ENCODE results near the gene INKA1. TPM values are rescaled to one million over a fixed set of nuclear protein-coding genes. Genes with fewer than 3 reads are reported as not detected.
"Not testable (repeated sequence)": the region's sequence is repeated elsewhere in the genome, so short reads cannot be mapped to it uniquely, and the experiment has no call there.

Gene INKA1
- total RNA-seq, 1 experiment from 2014 or later = 1.3 TPM

DNA sequence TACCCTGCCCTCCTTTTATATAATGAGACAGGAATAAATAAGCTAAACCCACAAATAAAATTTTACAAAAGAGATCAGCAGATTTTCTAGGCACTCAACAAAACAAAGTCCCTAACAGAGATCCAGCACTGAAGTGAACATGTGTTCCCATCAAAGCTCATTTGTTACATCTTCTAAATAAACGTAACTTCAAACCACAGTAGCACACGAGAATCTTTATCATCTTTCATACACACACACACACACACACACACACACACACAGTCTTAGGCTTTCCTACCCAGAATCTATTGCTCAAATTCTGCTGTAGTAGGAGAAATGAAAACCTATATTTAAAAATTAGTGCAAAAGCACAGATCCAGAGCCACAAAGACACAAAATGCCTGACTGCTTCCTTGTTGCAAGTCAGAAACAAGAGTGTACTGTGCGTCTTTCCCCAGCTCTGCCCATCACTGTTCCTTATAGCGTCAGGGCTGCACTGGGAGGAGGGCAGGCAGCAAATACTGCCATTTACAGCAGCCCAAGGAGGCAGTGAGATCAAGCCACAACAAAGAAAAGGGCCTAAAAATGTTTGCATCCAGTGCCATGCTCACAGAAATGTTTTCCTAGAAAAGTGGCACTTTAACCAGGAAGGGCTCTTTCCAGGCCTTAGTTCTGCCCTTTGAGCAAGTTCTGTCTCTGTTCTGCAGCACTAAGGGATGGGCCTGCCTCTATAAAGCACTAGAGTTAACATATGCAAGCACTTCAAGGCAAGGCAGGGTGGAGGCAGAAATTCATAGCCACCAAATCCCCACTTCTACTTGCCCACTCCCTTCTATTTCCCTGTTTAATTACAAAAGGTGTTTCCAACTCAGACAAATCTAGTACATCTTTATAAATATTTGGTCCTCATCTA is 22.7 kb upstream of the INKA1 start:
- Histone ChIP-seq H3K27ac (ENCODE audit: low read length) (no peak overlapping the region), H2AFZ (ENCODE audit: low read length) (no peak overlapping the region), H3K4me1 (ENCODE audit: insufficient read depth, low read length) (peaks cover 6% of the 10 kb centered on the region), H3K4me3 (ENCODE audit: low read length) (no peak overlapping the region), H3K36me3 (ENCODE audit: low read depth, low read length) (peaks cover 12% of the 10 kb centered on the region; the same call in 1 of the 2 replicates), H3F3A (ENCODE audit: low read length, unreplicated experiment) (no peaks in the 10 kb centered on the region), H3K9ac (ENCODE audit: low read length) (no peak overlapping the region), H3K79me2 (ENCODE audit: low read length) (peaks cover 93% of the 10 kb centered on the region), H3K4me2 (ENCODE audit: low read length) (no peak overlapping the region), H4K20me1 (ENCODE audit: low read length) (peaks cover 4% of the 10 kb centered on the region; the same call in 1 of the 2 replicates), H3K9me2 (replicated peaks; ENCODE audit: low read length) (no peaks in the 10 kb centered on the region), H3K27me3 (ENCODE audit: low read length) (no peaks in the 10 kb centered on the region), H3K9me3 (ENCODE audit: low read length) (no peaks in the 10 kb centered on the region)
- intact Hi-C loops (cut with micrococcal nuclease) = no loop called here
- ChIA-PET POLR2A (ENCODE audit: unreplicated experiment) (no interaction called here), CTCF (interaction anchor here (0.6 kb wide), 1 partner anchor 24 kb away, joined by 3 read pairs; no protein-coding TSS in a partner anchor)
- no TSS peak for BruUV-seq (replicated peaks)
- DNase-seq (no peak), ATAC-seq (no peak)
- TF ChIP-seq EZH2 (IDR thresholded peaks at IDR 0.05; ENCODE audit: low read length, unreplicated experiment) = no peak

DNA sequence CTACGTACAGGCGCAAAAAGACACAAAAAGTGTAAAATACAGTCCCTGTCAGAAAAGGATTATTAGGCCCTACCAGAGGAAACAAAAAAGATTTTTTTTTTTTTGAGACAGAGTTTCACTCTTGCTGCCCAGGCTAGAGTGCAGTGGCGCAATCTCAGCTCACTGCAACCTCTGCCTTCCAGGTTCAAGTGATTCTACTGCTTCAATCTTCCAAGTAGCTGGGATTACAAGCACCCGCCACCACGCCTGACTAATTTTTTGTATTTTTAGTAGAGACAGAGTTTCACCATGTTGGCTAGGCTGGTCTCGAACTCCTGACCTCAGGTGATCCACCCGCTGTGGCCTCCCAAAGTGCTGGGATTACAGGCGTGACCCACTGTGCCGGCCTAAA is 22.1 kb upstream of the INKA1 start:
- POLR2A ChIA-PET (ENCODE audit: unreplicated experiment) = not testable (repeated sequence)

DNA sequence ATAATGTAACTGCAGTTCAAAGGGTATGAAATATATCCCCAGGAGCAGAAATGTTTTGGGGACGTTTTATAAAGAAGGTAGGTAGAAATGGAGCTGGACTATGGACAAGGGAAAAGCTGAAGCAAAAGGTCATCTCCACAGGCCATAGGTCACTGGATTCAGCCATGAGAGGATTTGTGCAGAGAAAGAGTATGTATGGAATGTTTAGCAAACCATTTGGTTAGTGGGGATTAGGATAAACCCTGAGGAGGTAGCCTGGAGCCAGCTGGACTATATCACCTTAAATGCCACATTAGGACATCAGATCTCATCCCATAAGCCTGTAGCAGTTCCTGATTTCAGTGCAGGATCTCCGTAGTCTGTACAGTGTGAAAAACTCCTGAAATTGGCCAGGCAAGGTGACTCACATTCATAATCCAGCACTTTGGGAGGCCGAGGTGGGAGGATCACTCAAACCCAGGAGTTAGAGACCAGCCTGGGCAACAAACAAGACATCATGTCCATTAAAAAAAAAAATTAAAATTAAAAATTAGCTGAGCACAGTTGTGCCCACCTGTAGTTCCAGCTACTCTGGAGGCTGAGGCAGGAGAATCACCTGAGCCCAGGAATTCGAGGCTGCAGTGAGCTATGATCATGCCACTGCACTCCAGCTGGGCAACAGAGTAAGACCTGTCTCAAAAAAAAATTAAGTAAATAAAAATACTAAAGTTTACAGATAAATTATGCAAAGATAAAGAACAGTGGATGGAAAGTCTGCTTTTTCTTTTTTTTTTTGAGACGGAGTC is 21.5 kb upstream of the INKA1 start:
- H3K27ac ChIP-seq (ENCODE audit: low read length) = no peak overlapping the region
- no peak overlapping the region for H2AFZ ChIP-seq (ENCODE audit: low read length)
- TF ChIP-seq EZH2 (IDR thresholded peaks at IDR 0.05; ENCODE audit: low read length, unreplicated experiment) = no peak
- no peak for TF ChIP-seq EZH2phosphoT487 (IDR thresholded peaks at IDR 0.05; ENCODE audit: borderline replicate concordance, low read length)
- TF ChIP-seq, protein P1, sequence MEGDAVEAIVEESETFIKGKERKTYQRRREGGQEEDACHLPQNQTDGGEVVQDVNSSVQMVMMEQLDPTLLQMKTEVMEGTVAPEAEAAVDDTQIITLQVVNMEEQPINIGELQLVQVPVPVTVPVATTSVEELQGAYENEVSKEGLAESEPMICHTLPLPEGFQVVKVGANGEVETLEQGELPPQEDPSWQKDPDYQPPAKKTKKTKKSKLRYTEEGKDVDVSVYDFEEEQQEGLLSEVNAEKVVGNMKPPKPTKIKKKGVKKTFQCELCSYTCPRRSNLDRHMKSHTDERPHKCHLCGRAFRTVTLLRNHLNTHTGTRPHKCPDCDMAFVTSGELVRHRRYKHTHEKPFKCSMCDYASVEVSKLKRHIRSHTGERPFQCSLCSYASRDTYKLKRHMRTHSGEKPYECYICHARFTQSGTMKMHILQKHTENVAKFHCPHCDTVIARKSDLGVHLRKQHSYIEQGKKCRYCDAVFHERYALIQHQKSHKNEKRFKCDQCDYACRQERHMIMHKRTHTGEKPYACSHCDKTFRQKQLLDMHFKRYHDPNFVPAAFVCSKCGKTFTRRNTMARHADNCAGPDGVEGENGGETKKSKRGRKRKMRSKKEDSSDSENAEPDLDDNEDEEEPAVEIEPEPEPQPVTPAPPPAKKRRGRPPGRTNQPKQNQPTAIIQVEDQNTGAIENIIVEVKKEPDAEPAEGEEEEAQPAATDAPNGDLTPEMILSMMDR (conservative IDR thresholded peaks at IDR 0.05; ENCODE audit: low read depth, low read length) = no peak
- no peak overlapping the region for H3K9ac ChIP-seq (ENCODE audit: low read length)
- DNase-seq (no peak), ATAC-seq (no peak)
- peaks cover 7% of the 10 kb centered on the region; the same call in 1 of the 2 replicates for H3K4me1 ChIP-seq (ENCODE audit: insufficient read depth, low read length)
- H3K9me3 ChIP-seq (ENCODE audit: low read length) = no peaks in the 10 kb centered on the region
- CTCF ChIA-PET = no interaction called here
- no peaks in the 10 kb centered on the region for H3K27me3 ChIP-seq (ENCODE audit: low read length)
- intact Hi-C loops (cut with micrococcal nuclease) = no loop called here
- H4K20me1 ChIP-seq (ENCODE audit: low read length) = no peaks in the 10 kb centered on the region
- H3F3A ChIP-seq (ENCODE audit: low read length, unreplicated experiment) = no peaks in the 10 kb centered on the region
- no TSS peak for BruUV-seq (replicated peaks)
- POLR2A ChIA-PET (ENCODE audit: unreplicated experiment) = interaction anchor here (0.6 kb wide), 1 partner anchor 320 kb away, joined by 3 read pairs; no protein-coding TSS in a partner anchor
- H3K79me2 ChIP-seq (ENCODE audit: low read length) = peaks cover 91% of the 10 kb centered on the region
- no peak overlapping the region for H3K4me3 ChIP-seq (ENCODE audit: low read length)
- H3K36me3 ChIP-seq (ENCODE audit: low read depth, low read length) = peaks cover 12% of the 10 kb centered on the region; the same call in 1 of the 2 replicates
- H3K4me2 ChIP-seq (ENCODE audit: low read length) = no peak overlapping the region
- no peaks in the 10 kb centered on the region for H3K9me2 ChIP-seq (replicated peaks; ENCODE audit: low read length)

More for the DNA sequence above, 22.1 kb upstream of the INKA1 start:
- Histone ChIP-seq H3K36me3 (ENCODE audit: low read depth, low read length) (peaks cover 12% of the 10 kb centered on the region; the same call in 1 of the 2 replicates), H3K79me2 (ENCODE audit: low read length) (peaks cover 93% of the 10 kb centered on the region)
- H3K4me1 ChIP-seq (ENCODE audit: insufficient read depth, low read length); H3K9me2 ChIP-seq (replicated peaks; ENCODE audit: low read length); H3K4me2 ChIP-seq (ENCODE audit: low read length); ATAC-seq; H3F3A ChIP-seq (ENCODE audit: low read length, unreplicated experiment); H3K27ac ChIP-seq (ENCODE audit: low read length); H2AFZ ChIP-seq (ENCODE audit: low read length); intact Hi-C loops (cut with micrococcal nuclease); CTCF ChIA-PET; H4K20me1 ChIP-seq (ENCODE audit: low read length); BruUV-seq (replicated peaks); H3K27me3 ChIP-seq (ENCODE audit: low read length); H3K9ac ChIP-seq (ENCODE audit: low read length); DNase-seq; H3K4me3 ChIP-seq (ENCODE audit: low read length); H3K9me3 ChIP-seq (ENCODE audit: low read length): not testable (repeated sequence)

DNA sequence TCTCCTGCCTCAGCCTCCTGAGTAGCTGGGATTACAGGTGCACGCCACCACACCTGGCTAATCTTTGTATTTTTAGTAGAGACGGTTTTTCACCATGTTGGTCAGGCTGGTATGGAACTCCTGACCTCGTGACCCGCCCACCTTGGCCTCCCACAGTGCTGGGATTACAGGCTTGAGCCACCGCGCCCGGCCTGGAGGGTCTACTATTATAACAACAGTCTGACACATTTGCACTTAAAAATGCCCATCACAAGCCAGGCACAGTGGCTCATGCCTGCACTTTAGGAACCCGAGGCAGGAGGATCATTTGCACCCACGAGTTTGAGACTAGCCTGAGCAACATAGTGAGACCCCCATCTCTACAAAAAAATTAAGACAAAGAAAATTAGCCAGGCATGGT is 20.8 kb upstream of the INKA1 start:
- ATAC-seq; H3K4me2 ChIP-seq (ENCODE audit: low read length); intact Hi-C loops (cut with micrococcal nuclease); H3K9me3 ChIP-seq (ENCODE audit: low read length); CTCF ChIA-PET; H2AFZ ChIP-seq (ENCODE audit: low read length); H3K9me2 ChIP-seq (replicated peaks; ENCODE audit: low read length); H4K20me1 ChIP-seq (ENCODE audit: low read length); DNase-seq; BruUV-seq (replicated peaks); H3K27me3 ChIP-seq (ENCODE audit: low read length); H3K4me3 ChIP-seq (ENCODE audit: low read length); H3K27ac ChIP-seq (ENCODE audit: low read length); H3F3A ChIP-seq (ENCODE audit: low read length, unreplicated experiment); H3K9ac ChIP-seq (ENCODE audit: low read length): not testable (repeated sequence)
- peaks cover 14% of the 10 kb centered on the region for H3K4me1 ChIP-seq (ENCODE audit: insufficient read depth, low read length)
- peaks cover 84% of the 10 kb centered on the region for H3K79me2 ChIP-seq (ENCODE audit: low read length)
- H3K36me3 ChIP-seq (ENCODE audit: low read depth, low read length) = peaks cover 12% of the 10 kb centered on the region; the same call in 1 of the 2 replicates
- POLR2A ChIA-PET (ENCODE audit: unreplicated experiment) = interaction anchor here (0.6 kb wide), 1 partner anchor 319 kb away, joined by 3 read pairs; no protein-coding TSS in a partner anchor

Data from PC-3 (cell line).